ENCODE measurements around the gene KIF21B. TPM values are rescaled to one million over a fixed set of nuclear protein-coding genes. Genes with fewer than 3 reads are reported as not detected.

KIF21B gene
- total and polyA plus RNA-seq, 9 of the 15 experiments (the other 6 are each of a cell fraction or from before 2014, with no cell fraction given): 0.46 to 13.4 (median 5.9) TPM

DNA sequence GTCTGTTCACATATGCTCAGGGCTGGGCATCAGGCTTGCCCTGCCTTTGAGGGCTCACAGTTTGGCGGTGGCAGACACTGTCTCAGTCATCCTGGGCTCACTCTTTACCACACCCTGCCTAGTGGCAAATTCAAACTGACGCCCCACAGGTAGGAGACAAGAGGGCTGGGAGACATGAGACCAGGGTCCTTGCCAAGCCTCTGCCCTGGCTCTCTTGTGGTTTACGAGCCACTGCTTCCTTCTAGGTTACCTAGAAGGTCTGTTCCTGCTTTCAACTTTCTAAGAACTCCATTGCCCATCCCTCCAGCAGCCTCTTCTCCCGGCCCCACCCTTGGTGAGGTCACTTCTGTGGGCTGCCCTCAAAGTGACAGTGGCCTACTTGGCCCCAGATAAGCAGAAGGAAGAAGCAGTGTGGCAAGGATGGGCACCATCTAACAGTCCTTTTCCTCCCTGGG lies 10.5 kb downstream of the KIF21B start (continued):
- TF ChIP-seq ZSCAN29 (IDR thresholded peaks at IDR 0.05) (no peak), SREBF2 (CRISPR knock-in tag; IDR thresholded peaks at IDR 0.05) (no peak), SMARCE1 (IDR thresholded peaks at IDR 0.05) (0 out of 2 replicates have a peak, but pooled peaks have one; percentile 12), ZNF175 (CRISPR knock-in tag; IDR thresholded peaks at IDR 0.05; ENCODE audit: low read depth) (no peak), ZNF274 (IDR thresholded peaks at IDR 0.05; ENCODE audit: borderline replicate concordance, low read depth, low read length) (no peak), ATF1 (CRISPR knock-in tag; IDR thresholded peaks at IDR 0.05) (no peak), ATF1 (tag; IDR thresholded peaks at IDR 0.05) (peak; percentile 26; the same call in 1 of the 2 replicates), KDM1A (IDR thresholded peaks at IDR 0.05) (no peak), RCOR1 (IDR thresholded peaks at IDR 0.05; ENCODE audit: borderline replicate concordance in 1 of 2, low read depth in 2 of 2, low read length in 2 of 2) (0 out of 4 replicates have a peak, but pooled peaks of 1 of the 2 experiments have one; percentile 24), CBFA2T2 (conservative IDR thresholded peaks at IDR 0.05) (0 out of 2 replicates have a peak, but pooled peaks have one; percentile 3), MTA3 (IDR thresholded peaks at IDR 0.05; ENCODE audit: borderline replicate concordance) (0 out of 2 replicates have a peak, but pooled peaks have one; percentile 24)
- TF ChIP-seq, protein P1, sequence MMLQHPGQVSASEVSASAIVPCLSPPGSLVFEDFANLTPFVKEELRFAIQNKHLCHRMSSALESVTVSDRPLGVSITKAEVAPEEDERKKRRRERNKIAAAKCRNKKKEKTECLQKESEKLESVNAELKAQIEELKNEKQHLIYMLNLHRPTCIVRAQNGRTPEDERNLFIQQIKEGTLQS (IDR thresholded peaks at IDR 0.05): peak; percentile 73
- TF ChIP-seq, protein P1 (CRISPR knock-in tag; conservative IDR thresholded peaks at IDR 0.05): no peak
- TF ChIP-seq, protein P2, sequence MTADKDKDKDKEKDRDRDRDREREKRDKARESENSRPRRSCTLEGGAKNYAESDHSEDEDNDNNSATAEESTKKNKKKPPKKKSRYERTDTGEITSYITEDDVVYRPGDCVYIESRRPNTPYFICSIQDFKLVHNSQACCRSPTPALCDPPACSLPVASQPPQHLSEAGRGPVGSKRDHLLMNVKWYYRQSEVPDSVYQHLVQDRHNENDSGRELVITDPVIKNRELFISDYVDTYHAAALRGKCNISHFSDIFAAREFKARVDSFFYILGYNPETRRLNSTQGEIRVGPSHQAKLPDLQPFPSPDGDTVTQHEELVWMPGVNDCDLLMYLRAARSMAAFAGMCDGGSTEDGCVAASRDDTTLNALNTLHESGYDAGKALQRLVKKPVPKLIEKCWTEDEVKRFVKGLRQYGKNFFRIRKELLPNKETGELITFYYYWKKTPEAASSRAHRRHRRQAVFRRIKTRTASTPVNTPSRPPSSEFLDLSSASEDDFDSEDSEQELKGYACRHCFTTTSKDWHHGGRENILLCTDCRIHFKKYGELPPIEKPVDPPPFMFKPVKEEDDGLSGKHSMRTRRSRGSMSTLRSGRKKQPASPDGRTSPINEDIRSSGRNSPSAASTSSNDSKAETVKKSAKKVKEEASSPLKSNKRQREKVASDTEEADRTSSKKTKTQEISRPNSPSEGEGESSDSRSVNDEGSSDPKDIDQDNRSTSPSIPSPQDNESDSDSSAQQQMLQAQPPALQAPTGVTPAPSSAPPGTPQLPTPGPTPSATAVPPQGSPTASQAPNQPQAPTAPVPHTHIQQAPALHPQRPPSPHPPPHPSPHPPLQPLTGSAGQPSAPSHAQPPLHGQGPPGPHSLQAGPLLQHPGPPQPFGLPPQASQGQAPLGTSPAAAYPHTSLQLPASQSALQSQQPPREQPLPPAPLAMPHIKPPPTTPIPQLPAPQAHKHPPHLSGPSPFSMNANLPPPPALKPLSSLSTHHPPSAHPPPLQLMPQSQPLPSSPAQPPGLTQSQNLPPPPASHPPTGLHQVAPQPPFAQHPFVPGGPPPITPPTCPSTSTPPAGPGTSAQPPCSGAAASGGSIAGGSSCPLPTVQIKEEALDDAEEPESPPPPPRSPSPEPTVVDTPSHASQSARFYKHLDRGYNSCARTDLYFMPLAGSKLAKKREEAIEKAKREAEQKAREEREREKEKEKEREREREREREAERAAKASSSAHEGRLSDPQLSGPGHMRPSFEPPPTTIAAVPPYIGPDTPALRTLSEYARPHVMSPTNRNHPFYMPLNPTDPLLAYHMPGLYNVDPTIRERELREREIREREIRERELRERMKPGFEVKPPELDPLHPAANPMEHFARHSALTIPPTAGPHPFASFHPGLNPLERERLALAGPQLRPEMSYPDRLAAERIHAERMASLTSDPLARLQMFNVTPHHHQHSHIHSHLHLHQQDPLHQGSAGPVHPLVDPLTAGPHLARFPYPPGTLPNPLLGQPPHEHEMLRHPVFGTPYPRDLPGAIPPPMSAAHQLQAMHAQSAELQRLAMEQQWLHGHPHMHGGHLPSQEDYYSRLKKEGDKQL (CRISPR knock-in tag; IDR thresholded peaks at IDR 0.05; ENCODE audit: borderline replicate concordance): no peak
- TF ChIP-seq, protein P3, sequence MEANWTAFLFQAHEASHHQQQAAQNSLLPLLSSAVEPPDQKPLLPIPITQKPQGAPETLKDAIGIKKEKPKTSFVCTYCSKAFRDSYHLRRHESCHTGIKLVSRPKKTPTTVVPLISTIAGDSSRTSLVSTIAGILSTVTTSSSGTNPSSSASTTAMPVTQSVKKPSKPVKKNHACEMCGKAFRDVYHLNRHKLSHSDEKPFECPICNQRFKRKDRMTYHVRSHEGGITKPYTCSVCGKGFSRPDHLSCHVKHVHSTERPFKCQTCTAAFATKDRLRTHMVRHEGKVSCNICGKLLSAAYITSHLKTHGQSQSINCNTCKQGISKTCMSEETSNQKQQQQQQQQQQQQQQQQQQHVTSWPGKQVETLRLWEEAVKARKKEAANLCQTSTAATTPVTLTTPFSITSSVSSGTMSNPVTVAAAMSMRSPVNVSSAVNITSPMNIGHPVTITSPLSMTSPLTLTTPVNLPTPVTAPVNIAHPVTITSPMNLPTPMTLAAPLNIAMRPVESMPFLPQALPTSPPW (CRISPR knock-in tag; IDR thresholded peaks at IDR 0.05): peak; percentile 38; the same call in 1 of the 2 replicates
